ENCODE data around the gene TMUB2.

TMUB2 gene

DNA sequence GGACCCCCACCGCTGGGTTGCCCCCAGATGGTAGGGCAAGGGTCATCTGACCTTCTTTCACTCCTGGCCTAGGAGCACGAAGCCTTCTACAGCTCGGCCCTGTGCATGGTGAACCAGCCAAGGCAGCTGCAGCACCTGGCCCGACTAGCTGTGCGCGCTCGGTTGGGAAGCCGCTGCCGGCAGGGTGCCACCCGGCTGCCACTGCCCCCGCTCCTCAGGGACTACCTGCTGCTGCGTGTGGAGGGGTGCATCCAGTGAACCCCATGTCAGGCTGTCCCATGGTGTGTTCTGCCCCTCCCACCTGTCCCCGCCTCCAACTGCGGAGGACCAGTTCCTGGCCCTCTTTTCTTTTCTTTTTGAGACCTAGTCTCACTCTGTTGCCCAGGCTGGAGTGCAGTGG lies 8.6 kb upstream of the TMUB2 start:
- DNase-seq (ENCODE audit: low read depth), result no peak
- no peak overlapping the region for H3K4me3 ChIP-seq (ENCODE audit: low read length)
- no peak for TF ChIP-seq CTCF (conservative IDR thresholded peaks at IDR 0.05; ENCODE audit: low read length)

GRCh38 chr17:44183024-44183423 lies 3.7 kb upstream of the TMUB2 start:
- DNase-seq (ENCODE audit: low read depth), result no peak
- no peak for TF ChIP-seq CTCF (conservative IDR thresholded peaks at IDR 0.05; ENCODE audit: low read length)
- H3K4me3 ChIP-seq (ENCODE audit: low read length), result no peak overlapping the region

DNA sequence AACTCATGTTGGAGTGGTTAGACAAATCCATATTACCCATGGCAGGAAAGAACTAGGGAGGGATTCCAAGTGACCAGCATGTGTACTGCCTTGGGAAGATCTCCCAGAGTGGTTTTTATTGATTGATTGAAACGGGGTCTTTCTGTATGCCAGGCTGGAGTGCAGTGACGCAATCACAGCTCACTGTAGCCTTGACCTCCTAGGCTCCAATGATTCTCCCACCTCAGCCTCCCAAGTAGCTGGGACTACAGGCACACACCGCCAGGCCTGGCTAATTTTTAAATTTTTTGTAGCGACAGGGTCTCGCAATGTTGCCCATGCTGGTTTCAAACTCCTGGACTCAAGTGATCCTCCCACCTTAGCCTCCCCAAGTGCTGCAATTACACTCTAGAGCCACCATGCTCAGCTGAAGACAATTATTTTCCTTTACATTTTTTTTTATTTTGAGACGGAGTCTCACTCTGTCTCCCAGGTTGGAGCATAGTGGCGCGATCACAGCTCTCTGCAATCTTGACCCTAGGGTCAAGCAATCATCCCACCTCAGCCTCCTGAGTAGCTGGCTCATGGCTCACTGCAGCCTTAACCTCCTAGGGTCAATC lies 2.5 kb upstream of the TMUB2 start:
- H3K4me3 ChIP-seq (ENCODE audit: low read length), result no peak overlapping the region
- no peak for TF ChIP-seq CTCF (conservative IDR thresholded peaks at IDR 0.05; ENCODE audit: low read length)
- DNase-seq (ENCODE audit: low read depth), result no peak

- no peak for TF ChIP-seq CTCF (conservative IDR thresholded peaks at IDR 0.05; ENCODE audit: low read length)
- DNase-seq (ENCODE audit: low read depth), result peak; percentile 53
- peak overlapping the region; percentile 99 for H3K4me3 ChIP-seq (ENCODE audit: low read length)
These were observed 543 bp downstream of the TMUB2 start for GRCh38 chr17:44187131-44187899.

DNA sequence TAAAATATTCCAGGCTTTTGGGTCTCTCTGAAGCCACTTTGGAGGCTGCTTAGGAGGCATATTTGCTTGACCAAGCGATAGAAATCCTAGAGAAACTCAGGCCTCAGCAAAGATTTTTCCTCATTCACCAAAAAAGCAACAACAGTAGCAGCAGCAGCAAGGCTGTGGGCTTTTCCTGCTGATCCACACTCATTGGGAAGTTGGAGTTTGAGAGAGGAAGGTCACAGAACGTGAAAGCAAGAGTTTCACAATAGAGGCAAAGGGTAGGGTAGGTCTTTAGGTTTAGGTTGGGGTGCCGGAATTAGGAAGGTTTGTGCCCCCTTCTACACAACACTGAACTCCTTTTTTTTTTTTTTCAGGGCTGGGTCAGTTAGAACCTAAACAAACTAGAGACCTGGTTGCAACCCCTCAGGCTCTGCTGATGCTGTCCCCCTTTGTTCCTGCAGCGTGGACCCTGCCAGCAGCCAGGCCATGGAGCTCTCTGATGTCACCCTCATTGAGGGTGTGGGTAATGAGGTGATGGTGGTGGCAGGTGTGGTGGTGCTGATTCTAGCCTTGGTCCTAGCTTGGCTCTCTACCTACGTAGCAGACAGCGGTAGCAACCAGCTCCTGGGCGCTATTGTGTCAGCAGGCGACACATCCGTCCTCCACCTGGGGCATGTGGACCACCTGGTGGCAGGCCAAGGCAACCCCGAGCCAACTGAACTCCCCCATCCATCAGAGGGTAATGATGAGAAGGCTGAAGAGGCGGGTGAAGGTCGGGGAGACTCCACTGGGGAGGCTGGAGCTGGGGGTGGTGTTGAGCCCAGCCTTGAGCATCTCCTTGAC lies 2.0 kb downstream of the TMUB2 start:
- no peak for TF ChIP-seq CTCF (conservative IDR thresholded peaks at IDR 0.05; ENCODE audit: low read length)
- DNase-seq (ENCODE audit: low read depth), result no peak
- no peak overlapping the region for H3K4me3 ChIP-seq (ENCODE audit: low read length)

- DNase-seq (ENCODE audit: low read depth), result no peak
- TF ChIP-seq CTCF (conservative IDR thresholded peaks at IDR 0.05; ENCODE audit: low read length), result no peak
- H3K4me3 ChIP-seq (ENCODE audit: low read length), result no peak overlapping the region
These were observed 3.7 kb downstream of the TMUB2 start for GRCh38 chr17:44190481-44190880.

Measured in AG10803 (cell line).